HEK293 (cell line): Measurements from ENCODE around the gene OPRM1.

Experiments
- CTCF ChIA-PET: fragments of 350-600 bp; formaldehyde crosslinking; extraction: SDS; loops from one replicate; lab custom pipeline; 2021; ENCODE audit warnings: antibody characterized with exemption; lab: Yijun Ruan, JAX
- POLR2A ChIA-PET: fragments of 300-600 bp; formaldehyde crosslinking; extraction: SDS; loops from one replicate; lab custom pipeline; 2020; ENCODE audit warnings: antibody characterized with exemption, inconsistent platforms; lab: Yijun Ruan, JAX
- H3K27ac ChIP-seq: fragments of 200-500 bp; sonication (Bioruptor generic); 2 replicates; pipeline ENCODE4 v1.5.1; 2014; ENCODE audit warnings: low read depth, low read length, control low read depth, inconsistent platforms; ENCODE audit errors: extremely low read depth
- H3K36me3 ChIP-seq, 2 experiments: fragments of 200-500 bp in 1 of 2; sonication (Bioruptor generic) in 1 of 2; 1 replicate in 1 of 2; 2 replicates in 1 of 2; pipeline ENCODE4 v1.5.1; 2014 to 2017; ENCODE audit warnings: inconsistent platforms in 2 of 2, low read length in 2 of 2; ENCODE audit not compliant: control insufficient read depth in 2 of 2, insufficient read depth in 1 of 2
- H3K4me1 ChIP-seq: fragments of 200-500 bp; sonication (Bioruptor generic); 2 replicates; pipeline ENCODE4 v1.5.1; 2014; ENCODE audit warnings: mild to moderate bottlenecking, low read length, inconsistent platforms; ENCODE audit not compliant: control insufficient read depth, insufficient read depth
- H3K4me3 ChIP-seq: 2 replicates; pipeline ENCODE4 v1.5.1; 2011; ENCODE audit warnings: low read depth, mild to moderate bottlenecking, control low read depth, low read length, moderate library complexity
- H3K9me3 ChIP-seq: fragments of 200-500 bp; sonication (Bioruptor generic); 2 replicates; pipeline ENCODE4 v1.5.1; 2014; ENCODE audit warnings: low read depth, low read length, inconsistent platforms; ENCODE audit not compliant: control insufficient read depth, insufficient read depth
- GLIS1 ChIP-seq: fragments of 450-650 bp; formaldehyde crosslinking; IDR thresholded peaks from 2 replicates; pipeline ENCODE4 v1.5.1; 2016; ENCODE audit warnings: missing biosample characterization, missing genetic modification characterization
- HIC1 ChIP-seq: fragments of 450-650 bp; formaldehyde crosslinking; IDR thresholded peaks from 2 replicates; pipeline ENCODE4 v1.5.1; 2016; ENCODE audit warnings: missing biosample characterization, missing genetic modification characterization
- HOXC10 ChIP-seq: sonication (generic); formaldehyde crosslinking; IDR thresholded peaks from 2 replicates; pipeline ENCODE4 v1.8.1; 2023; ENCODE audit warnings: mild to moderate bottlenecking, missing genetic modification reagents
- KLF10 ChIP-seq: fragments of 450-650 bp; IDR thresholded peaks from 2 replicates; pipeline ENCODE4 v1.5.1; 2018; ENCODE audit warnings: missing biosample characterization, mild to moderate bottlenecking, missing genetic modification characterization
- RBAK ChIP-seq: fragments of 450-650 bp; formaldehyde crosslinking; IDR thresholded peaks from 2 replicates; pipeline ENCODE4 v1.5.1; 2016; ENCODE audit warnings: missing biosample characterization, missing genetic modification characterization
- ZBTB7A ChIP-seq: fragments of 450-650 bp; formaldehyde crosslinking; IDR thresholded peaks from 2 replicates; pipeline ENCODE4 v1.5.1; 2016; ENCODE audit warnings: low read depth, missing biosample characterization, missing genetic modification characterization
- ZNF132 ChIP-seq: fragments of 450-650 bp; formaldehyde crosslinking; IDR thresholded peaks from 2 replicates; pipeline ENCODE4 v1.5.1; 2017; ENCODE audit warnings: missing biosample characterization, missing genetic modification characterization, borderline replicate concordance
- ZNF138 ChIP-seq: fragments of 450-650 bp; formaldehyde crosslinking; IDR thresholded peaks from 2 replicates; pipeline ENCODE4 v1.5.1; 2016; ENCODE audit warnings: missing biosample characterization, missing genetic modification characterization, borderline replicate concordance
- ZNF324 ChIP-seq: fragments of 450-650 bp; formaldehyde crosslinking; IDR thresholded peaks from 2 replicates; pipeline ENCODE4 v1.5.1; 2016; ENCODE audit warnings: missing biosample characterization, missing genetic modification characterization
- ZNF645 ChIP-seq: fragments of 450-650 bp; formaldehyde crosslinking; IDR thresholded peaks from 2 replicates; pipeline ENCODE4; 2016; ENCODE audit warnings: missing biosample characterization, missing genetic modification characterization
- ZNF843 ChIP-seq: fragments of 450-650 bp; formaldehyde crosslinking; IDR thresholded peaks from 2 replicates; pipeline ENCODE4 v1.5.1; 2016; ENCODE audit warnings: missing biosample characterization, missing genetic modification characterization
- TF ChIP-seq, protein P1 (sequence below): fragments of 450-650 bp; formaldehyde crosslinking; IDR thresholded peaks from 2 replicates; pipeline ENCODE4 v1.5.1; 2017; ENCODE audit warnings: missing biosample characterization, missing genetic modification characterization
- TF ChIP-seq, protein P2 (sequence below): fragments of 450-650 bp; formaldehyde crosslinking; IDR thresholded peaks from 2 replicates; pipeline ENCODE4 v1.5.1; 2016; ENCODE audit warnings: missing biosample characterization, missing genetic modification characterization

The OPRM1 gene

DNA sequence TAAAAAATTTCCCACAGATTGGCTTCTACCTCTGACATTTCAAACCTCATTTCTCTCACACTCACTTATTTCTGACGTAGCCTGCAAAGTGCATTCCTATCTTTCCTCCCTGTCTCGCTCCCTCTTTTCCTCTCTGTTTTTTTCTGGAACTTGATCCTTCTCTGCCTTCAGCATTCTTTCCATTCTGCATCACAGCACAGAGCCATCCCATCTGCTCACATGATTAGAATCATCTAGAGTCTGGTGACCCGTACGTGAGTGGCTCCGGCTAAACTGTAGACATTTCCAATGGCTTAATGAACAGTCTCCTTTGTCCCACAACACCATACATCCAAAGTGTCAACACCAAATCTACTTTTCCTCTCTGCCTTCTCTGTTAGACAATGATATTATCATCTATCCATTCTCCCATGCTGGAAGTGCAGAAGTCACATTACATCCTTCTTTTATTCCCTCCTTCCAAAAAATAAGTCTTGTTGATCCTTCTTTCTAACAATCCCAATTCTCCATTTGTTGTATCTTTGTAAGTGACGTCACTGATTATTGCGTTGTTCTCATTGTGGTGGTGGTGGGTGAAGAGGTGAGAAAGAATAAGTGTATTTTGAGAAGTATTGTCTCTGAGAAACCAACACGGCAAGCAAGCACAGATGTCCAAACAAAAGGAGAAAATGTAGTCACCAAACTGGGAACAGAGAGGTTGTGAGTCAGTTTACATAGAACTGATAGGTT is 41.6 kb downstream of the OPRM1 start:
- Histone ChIP-seq H3K27ac (no peak overlapping the region), H3K9me3 (no peaks in the 10 kb centered on the region), H3K4me1 (no peaks in the 10 kb centered on the region), H3K4me3 (no peak overlapping the region), H3K36me3 (no peaks in the 10 kb centered on the region)
- ChIA-PET POLR2A (no interaction called here), CTCF (no interaction called here)
- TF ChIP-seq ZNF138 (tag by site-specific recombination): no peak
- TF ChIP-seq RBAK: no peak
- TF ChIP-seq ZNF132 (tag by site-specific recombination): no peak

- H3K4me3 ChIP-seq: no peak overlapping the region
- H3K9me3 ChIP-seq: no peaks in the 10 kb centered on the region
- TF ChIP-seq KLF10 (tag by site-specific recombination) (no peak), ZNF645 (tag by site-specific recombination) (no peak)
- TF ChIP-seq, protein P1, sequence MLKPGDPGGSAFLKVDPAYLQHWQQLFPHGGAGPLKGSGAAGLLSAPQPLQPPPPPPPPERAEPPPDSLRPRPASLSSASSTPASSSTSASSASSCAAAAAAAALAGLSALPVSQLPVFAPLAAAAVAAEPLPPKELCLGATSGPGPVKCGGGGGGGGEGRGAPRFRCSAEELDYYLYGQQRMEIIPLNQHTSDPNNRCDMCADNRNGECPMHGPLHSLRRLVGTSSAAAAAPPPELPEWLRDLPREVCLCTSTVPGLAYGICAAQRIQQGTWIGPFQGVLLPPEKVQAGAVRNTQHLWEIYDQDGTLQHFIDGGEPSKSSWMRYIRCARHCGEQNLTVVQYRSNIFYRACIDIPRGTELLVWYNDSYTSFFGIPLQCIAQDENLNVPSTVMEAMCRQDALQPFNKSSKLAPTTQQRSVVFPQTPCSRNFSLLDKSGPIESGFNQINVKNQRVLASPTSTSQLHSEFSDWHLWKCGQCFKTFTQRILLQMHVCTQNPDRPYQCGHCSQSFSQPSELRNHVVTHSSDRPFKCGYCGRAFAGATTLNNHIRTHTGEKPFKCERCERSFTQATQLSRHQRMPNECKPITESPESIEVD (tag by site-specific recombination): peak; percentile 51
- no peak overlapping the region for H3K27ac ChIP-seq
- no peaks in the 10 kb centered on the region for H3K36me3 ChIP-seq
- H3K4me1 ChIP-seq: 0 out of 2 replicates have a peak, but pooled peaks cover 2% of the 10 kb centered on the region
- ChIA-PET CTCF (no interaction called here), POLR2A (no interaction called here)
Measured at GRCh38 chr6:154086510-154086909, 47.5 kb downstream of the OPRM1 start.

DNA sequence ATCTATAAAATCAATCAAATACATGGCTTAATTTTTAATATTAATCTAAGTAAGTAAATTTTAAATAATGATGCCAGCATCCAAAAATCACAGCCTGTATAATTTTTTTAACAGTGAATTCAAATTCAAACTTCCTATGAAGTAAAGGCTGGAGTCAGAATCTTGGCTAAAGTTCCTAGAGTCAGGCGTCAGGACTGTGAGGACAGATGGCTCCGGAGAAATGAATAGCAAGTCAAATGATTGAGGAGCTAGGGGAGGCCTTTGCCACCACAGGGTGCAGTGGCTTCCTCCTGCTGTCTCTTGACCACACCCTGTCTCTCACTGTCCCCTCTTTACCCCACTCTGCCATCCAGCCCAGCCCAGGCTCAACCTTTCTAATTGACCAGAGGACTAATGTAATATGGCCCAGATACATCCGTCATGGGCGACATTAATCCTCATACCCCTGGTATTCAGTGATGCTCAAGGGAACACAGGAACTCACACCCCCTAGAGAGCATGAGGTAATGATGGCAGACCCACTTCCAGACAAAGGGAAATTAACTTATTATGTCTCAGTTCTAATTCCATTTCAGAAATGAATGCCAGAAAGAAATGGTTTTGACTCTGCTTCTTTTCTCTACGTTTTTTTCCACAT is 53.4 kb downstream of the OPRM1 start:
- CTCF ChIA-PET: no interaction called here
- H3K4me1 ChIP-seq: no peaks in the 10 kb centered on the region
- no peaks in the 10 kb centered on the region for H3K36me3 ChIP-seq
- no peak overlapping the region for H3K27ac ChIP-seq
- no peak for TF ChIP-seq ZNF324 (tag by site-specific recombination)
- TF ChIP-seq GLIS1 (tag by site-specific recombination): peak; percentile 38
- TF ChIP-seq HOXC10 (CRISPR knock-in tag): no peak
- no peak for TF ChIP-seq HIC1 (tag by site-specific recombination)
- no peak for TF ChIP-seq ZBTB7A (tag by site-specific recombination)
- TF ChIP-seq ZNF843 (tag by site-specific recombination): no peak
- TF ChIP-seq, protein P2, sequence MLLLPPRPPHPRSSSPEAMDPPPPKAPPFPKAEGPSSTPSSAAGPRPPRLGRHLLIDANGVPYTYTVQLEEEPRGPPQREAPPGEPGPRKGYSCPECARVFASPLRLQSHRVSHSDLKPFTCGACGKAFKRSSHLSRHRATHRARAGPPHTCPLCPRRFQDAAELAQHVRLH: no peak
- POLR2A ChIA-PET: no interaction called here
- no peak overlapping the region for H3K4me3 ChIP-seq
- H3K9me3 ChIP-seq: no peaks in the 10 kb centered on the region
